HG03558 (cell line): ENCODE results near the gene HS3ST1.
"Not testable (repeated sequence)": the region's sequence is repeated elsewhere in the genome, so short reads cannot be mapped to it uniquely, and the experiment has no call there.

Experiments used
- ATAC-seq: cut with Tn5 transposase; IDR thresholded peaks from one replicate; pipeline ENCODE4 v1.9.1; 2021; ENCODE audit warnings: moderate number of reproducible peaks; ENCODE audit not compliant: unreplicated experiment; ENCODE audit errors: extremely low read depth

The HS3ST1 gene

GRCh38 chr4:11408233-11408967 lies 20.3 kb downstream of the HS3ST1 start:
- no peak for ATAC-seq

GRCh38 chr4:11407551-11407950 lies 21.1 kb downstream of the HS3ST1 start:
- ATAC-seq, result no peak

DNA sequence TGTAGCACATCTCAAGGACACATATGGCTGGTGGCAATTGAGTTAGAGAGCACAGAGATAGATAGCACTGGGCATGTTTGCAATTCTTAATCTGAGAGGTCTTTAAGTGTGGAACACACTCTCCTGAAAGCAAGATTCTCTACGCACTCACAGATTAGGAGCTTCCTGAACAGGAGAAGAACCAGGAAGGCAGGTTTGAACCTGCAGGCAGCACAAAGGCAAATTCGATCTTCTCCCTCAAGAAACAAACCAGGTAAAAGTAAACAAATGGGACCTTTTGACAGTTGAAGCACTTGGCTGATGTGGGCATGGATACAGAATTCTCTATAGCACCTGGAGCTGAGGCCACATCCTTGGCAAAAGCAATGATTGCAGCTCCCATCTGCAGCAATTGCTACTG lies 24.3 kb downstream of the HS3ST1 start:
- ATAC-seq, result no peak

DNA sequence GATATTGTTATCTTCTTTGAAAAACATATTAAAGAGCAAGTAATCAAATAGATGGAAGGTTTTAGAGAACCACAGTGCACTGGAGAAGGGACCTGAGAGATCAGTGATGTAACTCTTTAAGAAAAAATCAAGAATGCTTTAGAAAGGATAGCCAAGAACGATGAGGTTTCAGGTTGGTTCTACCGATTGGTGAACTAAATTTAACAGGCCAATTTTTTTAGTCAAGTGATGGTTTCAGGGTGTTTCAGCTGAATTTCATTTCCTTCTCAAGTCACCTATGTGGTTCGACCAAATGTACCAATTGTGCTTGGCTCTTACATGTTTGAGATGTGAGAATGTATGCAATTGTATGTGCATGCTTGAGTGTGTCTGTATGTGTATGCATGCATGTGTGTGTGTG lies 26.5 kb downstream of the HS3ST1 start:
- ATAC-seq, result no peak

DNA sequence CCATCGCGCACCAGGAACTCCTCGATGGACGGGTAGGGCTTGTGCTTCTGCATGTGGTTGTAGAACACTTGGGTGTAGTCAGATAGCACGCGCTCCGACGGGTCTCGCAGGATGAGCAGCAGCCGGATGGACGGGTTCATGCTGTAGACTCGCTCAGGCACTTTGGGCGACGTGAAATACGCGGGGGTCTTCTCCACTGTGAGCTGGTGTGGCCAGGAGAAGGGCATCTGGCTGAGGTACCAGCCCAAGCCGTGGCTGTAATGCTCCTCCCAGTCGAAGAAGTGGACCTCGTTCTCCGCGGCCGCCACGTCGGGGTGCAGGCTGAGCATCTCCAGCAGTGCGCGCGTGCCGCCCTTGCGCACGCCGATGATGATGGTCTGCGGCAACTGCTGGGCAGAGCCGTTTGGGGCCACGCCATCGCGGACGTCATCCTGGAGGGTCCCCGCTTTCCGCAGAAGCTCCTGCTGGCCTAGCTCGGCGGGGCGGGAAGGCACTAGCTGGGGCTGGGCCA lies 29.2 kb downstream of the HS3ST1 start:
- no peak for ATAC-seq

DNA sequence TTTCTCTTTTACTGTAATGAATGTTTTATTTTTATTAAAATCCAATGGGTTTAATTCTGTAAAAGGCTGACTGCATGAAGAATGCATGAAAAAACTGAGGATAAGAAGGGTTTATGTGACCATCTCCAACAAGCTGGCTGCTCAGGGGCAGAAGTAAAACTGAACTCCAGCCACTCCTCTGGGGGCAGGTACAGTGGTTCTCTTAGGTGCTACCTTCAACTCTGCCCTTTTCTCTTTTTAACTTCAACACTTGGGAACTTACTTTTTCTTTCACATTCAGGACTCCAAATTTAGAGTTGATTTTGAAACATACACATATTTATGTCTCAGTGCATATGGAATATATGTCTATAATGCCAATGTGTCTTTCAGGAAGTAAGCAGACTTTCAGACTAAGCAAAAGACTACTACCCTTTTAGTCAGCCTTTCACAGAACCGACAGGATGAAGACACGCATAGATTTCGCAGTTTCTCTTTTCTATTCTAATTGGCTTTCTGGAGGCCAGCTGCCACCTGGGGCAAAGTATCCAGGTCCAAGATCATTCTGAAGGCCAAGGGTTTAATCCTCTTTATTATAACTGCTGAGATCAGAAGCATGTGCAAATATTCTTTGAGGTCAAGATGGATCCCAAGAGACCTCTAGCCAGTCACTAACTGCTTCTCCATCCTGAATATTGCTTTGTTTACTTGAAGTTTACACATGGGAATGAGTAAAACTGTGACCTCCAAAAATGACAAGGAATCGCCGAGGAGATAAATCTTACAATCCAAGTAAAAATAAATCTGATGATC lies 30.7 kb downstream of the HS3ST1 start:
- ATAC-seq, result peak; percentile 48

DNA sequence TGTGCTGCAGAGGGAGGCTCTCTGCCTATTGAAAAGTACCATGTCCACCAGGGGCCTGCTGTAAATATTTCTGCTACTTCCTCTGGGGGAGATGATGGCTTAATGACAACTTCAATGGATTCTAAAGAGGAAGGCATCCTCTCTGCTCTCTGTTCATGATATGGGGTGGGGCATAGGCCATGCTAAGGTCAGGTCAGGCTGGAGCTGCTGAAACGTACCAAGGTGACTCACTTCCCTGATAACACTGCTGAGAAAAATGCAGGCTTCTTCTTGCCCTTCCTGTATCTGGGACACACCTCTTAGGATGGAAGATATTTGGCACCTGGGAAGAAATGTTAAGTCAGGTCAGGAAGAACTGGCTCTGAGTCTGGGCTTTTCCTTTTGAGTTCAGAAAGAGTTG lies 31.5 kb downstream of the HS3ST1 start:
- no peak for ATAC-seq

DNA sequence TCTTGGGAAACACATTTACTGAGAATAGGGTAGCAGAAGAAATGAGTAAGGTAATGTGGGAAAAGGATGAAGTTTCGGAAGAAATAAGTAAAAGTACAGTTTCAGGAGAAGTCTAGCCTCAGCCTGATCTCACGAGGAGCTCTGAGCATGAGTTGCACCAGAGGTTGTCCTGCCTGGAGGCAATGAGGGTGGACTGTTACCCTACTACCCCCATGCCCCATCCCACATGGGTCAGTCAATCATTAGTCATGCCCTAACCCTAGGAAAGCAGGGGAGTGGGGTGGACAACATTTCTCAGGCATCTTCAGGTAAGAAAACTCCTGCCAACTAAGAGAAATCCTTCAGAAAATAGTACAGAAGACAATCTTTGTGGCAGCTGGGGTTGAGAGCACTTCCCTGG lies 35.1 kb downstream of the HS3ST1 start:
- ATAC-seq, result no peak

DNA sequence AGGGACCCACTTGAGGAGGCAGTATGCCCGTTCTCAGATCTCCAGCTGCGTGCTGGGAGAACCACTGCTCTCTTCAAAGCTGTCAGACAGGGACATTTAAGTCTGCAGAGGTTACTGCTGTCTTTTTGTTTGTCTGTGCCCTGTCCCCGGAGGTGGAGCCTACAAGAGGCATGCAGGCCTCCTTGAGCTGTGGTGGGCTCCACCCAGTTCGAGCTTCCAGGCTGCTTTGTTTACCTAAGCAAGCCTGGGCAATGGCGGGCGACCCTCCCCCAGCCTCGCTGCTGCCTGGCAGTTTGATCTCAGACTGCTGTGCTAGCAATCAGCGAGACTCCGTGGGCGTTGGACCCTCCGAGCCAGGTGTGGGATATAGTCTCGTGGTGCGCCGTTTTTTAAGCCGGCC lies 44.6 kb downstream of the HS3ST1 start:
- not testable (repeated sequence) for ATAC-seq

GRCh38 chr4:11376571-11376970 lies 52.1 kb downstream of the HS3ST1 start:
- no peak for ATAC-seq

DNA sequence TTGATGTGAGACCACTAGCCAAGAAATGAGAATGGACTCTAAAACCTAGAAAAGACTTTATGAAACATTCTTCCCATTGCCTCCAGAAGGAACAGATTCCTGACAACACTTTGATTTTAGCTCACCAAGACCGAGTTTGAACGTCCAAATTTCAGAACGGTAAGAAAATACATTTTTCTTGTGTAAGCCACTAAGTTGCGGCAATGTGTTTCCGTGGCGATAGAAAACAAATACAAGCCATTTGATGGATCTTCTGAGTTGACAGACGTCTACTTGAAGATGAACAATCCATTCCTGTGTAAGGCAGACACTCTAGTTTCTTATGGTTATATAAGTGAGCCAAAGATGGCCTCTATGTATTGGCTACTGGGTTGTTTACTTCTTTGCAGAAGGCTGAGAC lies 52.5 kb downstream of the HS3ST1 start:
- no peak for ATAC-seq

DNA sequence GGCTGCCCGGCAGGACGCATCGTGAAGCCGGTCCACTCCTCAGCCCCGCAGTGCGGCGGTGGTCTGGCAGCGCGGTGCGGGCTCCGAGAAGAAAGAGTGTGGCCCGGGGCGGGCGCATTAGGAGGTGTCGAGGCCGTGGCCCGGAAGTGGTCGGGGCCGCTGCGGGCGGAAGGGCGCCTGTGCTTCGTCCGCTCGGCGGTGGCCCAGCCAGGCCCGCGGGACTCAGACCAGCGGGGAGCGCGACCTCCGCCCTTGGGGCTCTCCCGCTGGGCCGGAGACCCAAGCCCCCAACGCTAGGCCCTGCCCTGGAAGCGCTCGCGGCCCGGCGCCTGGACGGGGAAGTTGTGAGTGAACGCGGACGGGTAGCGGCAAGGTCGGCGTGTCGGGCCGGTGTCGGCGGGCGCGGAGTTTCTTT lies 60.0 kb downstream of the HS3ST1 start:
- no peak for ATAC-seq

DNA sequence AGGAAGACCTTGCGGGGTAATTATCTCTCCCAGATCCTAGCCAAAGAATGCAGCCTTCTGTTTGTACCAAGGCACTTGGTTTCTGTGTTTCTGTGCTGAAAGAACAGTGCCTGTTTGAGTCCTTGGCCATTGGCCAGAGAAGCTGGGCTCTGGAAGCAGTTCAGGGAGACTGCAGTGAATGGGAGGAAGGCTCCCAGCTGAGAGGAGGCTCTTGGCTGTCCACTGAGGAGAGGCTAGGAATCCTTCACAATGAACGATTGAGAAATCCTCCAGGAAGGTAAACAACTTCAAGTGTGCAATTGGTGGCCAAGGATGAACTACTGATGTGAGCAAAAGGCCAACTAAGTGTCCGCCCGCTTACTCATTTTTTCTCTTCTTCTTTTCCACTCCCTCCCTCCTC lies 61.3 kb downstream of the HS3ST1 start:
- ATAC-seq, result no peak

DNA sequence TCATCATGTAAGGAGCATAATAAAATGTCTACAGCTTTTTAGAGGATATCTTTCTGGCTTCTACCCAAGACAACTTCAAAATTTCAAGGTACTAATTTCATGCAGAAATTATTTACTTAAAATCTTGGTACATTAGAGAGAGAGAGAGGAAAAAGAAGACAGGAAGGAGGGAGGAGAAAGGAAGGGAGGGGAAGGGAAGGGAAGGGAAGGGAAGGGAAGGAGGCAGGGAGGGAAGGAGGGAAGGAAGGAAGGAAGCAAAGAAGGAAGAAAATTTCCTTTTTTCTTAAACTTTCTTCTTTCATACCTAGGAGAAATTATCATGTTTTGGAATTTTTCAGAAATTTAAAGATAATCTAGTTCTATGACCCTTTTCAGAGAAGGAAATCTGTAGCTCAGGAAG lies 61.8 kb downstream of the HS3ST1 start:
- ATAC-seq, result no peak

- ATAC-seq, result no peak
Observed at GRCh38 chr4:11365039-11365438, 63.7 kb downstream of the HS3ST1 start.

- no peak for ATAC-seq
Observed at GRCh38 chr4:11359591-11359990, 69.1 kb downstream of the HS3ST1 start.

- no peak for ATAC-seq
Observed at GRCh38 chr4:11355226-11355625, 73.5 kb downstream of the HS3ST1 start.

GRCh38 chr4:11354531-11354930 lies 74.2 kb downstream of the HS3ST1 start:
- ATAC-seq, result no peak

GRCh38 chr4:11348449-11349088 lies 80.1 kb downstream of the HS3ST1 start:
- no peak for ATAC-seq

GRCh38 chr4:11344916-11345315 lies 83.8 kb downstream of the HS3ST1 start:
- ATAC-seq, result no peak

- ATAC-seq, result no peak
Observed at GRCh38 chr4:11343536-11343935, 85.2 kb downstream of the HS3ST1 start.
